A673 (cell line): ENCODE measurements around the gene SELENOW.

ENCODE experiments used
- EZH2 ChIP-seq: fragments of 200-600 bp; sonication (generic); IDR thresholded peaks from 2 replicates; pipeline ENCODE4 v1.6.1; 2017; ENCODE audit warnings: borderline replicate concordance, low read depth, mild to moderate bottlenecking, mixed read lengths, antibody characterized with exemption, low read length; ENCODE audit not compliant: poor library complexity, severe bottlenecking
- TF ChIP-seq, protein P1 (sequence below): fragments of 300-800, 200-600 bp; sonication (generic); conservative IDR thresholded peaks from 2 replicates; pipeline ENCODE4 v1.5.1; 2017; ENCODE audit warnings: low read depth, mild to moderate bottlenecking, antibody characterized with exemption, low read length, moderate library complexity, mixed read lengths

DNA sequence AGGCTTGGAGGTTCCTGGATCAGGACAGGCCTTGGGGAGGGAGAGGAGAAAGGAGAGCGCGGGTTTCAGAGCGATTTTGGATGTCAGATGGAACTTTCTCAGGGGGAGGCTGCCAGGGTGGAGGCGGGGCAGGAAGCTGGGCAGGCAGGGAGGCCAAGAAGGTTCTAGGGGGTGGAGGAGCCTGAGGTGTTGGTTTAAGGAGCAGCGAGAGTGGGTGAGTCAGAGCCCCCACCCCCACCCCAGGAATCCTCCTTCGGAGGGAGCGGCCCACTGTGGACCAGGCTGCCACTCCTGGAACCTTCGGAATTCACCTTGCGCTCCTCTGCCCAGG is 49.1 kb upstream of the SELENOW start:
- TF ChIP-seq, protein P1, sequence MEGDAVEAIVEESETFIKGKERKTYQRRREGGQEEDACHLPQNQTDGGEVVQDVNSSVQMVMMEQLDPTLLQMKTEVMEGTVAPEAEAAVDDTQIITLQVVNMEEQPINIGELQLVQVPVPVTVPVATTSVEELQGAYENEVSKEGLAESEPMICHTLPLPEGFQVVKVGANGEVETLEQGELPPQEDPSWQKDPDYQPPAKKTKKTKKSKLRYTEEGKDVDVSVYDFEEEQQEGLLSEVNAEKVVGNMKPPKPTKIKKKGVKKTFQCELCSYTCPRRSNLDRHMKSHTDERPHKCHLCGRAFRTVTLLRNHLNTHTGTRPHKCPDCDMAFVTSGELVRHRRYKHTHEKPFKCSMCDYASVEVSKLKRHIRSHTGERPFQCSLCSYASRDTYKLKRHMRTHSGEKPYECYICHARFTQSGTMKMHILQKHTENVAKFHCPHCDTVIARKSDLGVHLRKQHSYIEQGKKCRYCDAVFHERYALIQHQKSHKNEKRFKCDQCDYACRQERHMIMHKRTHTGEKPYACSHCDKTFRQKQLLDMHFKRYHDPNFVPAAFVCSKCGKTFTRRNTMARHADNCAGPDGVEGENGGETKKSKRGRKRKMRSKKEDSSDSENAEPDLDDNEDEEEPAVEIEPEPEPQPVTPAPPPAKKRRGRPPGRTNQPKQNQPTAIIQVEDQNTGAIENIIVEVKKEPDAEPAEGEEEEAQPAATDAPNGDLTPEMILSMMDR, result no peak
- no peak for TF ChIP-seq EZH2
